Osteocyte (in vitro differentiated cells): ENCODE measurements around the gene ZNF215. TPM values are rescaled to one million over a fixed set of nuclear protein-coding genes. Genes with fewer than 3 reads are reported as not detected.

ENCODE experiments used
- DNase-seq: peaks from one replicate; pipeline ENCODE4 v3.0.0; 2021; ENCODE audit warnings: mixed read lengths; ENCODE audit not compliant: unreplicated experiment; ENCODE audit errors: extremely low spot score
- H3K27ac Mint-ChIP-seq: one replicate; pipeline ENCODE4 v1.8.0; 2021; ENCODE audit warnings: mild to moderate bottlenecking, mixed read lengths; ENCODE audit not compliant: unreplicated experiment
- H3K27me3 Mint-ChIP-seq: one replicate; pipeline ENCODE4 v1.8.0; 2021; ENCODE audit warnings: mixed read lengths; ENCODE audit not compliant: unreplicated experiment
- H3K36me3 Mint-ChIP-seq: one replicate; pipeline ENCODE4 v1.8.0; 2021; ENCODE audit warnings: mixed read lengths; ENCODE audit not compliant: unreplicated experiment
- H3K4me1 Mint-ChIP-seq: one replicate; pipeline ENCODE4 v1.8.0; 2021; ENCODE audit warnings: mixed read lengths; ENCODE audit not compliant: unreplicated experiment
- H3K4me3 Mint-ChIP-seq: one replicate; pipeline ENCODE4 v1.8.0; 2021; ENCODE audit warnings: mild to moderate bottlenecking, moderate library complexity, mixed read lengths; ENCODE audit not compliant: unreplicated experiment
- H3K9me3 Mint-ChIP-seq: one replicate; pipeline ENCODE4 v1.8.0; 2021; ENCODE audit warnings: mixed read lengths; ENCODE audit not compliant: unreplicated experiment
- total RNA-seq: library from RNA; stranded (reverse); gene quantifications from 2 replicates; pipeline ENCODE4 v1.2.1, GENCODE V29; 2021
- TF ChIP-seq, protein P1 (sequence below): fragments of 200-600 bp; sonication (generic); IDR thresholded peaks from 2 replicates; pipeline ENCODE4 v1.5.0; 2021; ENCODE audit warnings: antibody characterized with exemption, mild to moderate bottlenecking, moderate library complexity

ZNF215 gene
- total RNA-seq, 1 donor from 2014 or later, result 2.7 TPM

DNA sequence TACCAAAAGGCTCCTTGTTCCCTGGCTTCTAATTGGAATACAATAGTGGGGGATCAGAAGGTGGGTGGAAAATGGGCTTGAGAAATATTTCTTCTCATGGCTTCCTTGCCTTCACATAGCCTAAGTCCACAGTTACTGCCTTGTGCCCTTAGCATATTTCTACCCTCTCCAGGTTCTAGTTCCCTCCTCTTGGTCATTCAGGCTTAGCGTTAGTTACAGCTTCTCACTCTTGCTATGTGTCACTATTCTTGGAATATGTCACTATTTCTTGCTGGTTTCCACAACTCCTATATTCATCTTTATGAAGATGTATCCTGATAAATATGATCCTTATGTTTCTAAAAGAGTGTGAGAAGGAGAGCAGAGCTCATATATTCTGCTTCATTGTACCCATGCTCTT, 36.4 kb upstream of the ZNF215 start:
- H3K27me3 Mint-ChIP-seq, result peaks cover 10% of the 10 kb centered on the region
- no peaks in the 10 kb centered on the region for H3K4me1 Mint-ChIP-seq
- TF ChIP-seq, protein P1, sequence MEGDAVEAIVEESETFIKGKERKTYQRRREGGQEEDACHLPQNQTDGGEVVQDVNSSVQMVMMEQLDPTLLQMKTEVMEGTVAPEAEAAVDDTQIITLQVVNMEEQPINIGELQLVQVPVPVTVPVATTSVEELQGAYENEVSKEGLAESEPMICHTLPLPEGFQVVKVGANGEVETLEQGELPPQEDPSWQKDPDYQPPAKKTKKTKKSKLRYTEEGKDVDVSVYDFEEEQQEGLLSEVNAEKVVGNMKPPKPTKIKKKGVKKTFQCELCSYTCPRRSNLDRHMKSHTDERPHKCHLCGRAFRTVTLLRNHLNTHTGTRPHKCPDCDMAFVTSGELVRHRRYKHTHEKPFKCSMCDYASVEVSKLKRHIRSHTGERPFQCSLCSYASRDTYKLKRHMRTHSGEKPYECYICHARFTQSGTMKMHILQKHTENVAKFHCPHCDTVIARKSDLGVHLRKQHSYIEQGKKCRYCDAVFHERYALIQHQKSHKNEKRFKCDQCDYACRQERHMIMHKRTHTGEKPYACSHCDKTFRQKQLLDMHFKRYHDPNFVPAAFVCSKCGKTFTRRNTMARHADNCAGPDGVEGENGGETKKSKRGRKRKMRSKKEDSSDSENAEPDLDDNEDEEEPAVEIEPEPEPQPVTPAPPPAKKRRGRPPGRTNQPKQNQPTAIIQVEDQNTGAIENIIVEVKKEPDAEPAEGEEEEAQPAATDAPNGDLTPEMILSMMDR, result no peak
- no peak overlapping the region for H3K27ac Mint-ChIP-seq
- no peaks in the 10 kb centered on the region for H3K9me3 Mint-ChIP-seq
- DNase-seq, result no peak
- H3K4me3 Mint-ChIP-seq, result no peak overlapping the region
- no peaks in the 10 kb centered on the region for H3K36me3 Mint-ChIP-seq

DNA sequence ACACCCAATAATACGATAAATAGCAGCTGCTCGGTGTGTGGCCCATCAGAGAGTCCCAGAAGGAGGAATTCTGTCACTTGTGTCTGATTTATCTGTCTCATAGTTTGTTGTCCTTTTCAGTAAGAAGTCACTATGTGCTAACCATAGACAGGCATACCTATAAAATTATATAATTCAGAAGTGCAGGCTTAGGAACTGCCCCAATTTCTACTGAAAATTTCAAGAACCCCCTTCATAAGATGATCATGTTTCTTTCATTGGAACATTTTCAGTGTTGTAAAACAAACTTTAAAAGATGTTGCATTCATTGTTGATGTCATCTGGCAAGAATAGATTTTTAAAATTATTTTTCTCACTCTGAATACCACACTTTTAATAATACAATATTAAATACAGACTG, 33.8 kb upstream of the ZNF215 start, which contains the start of gene OR2D2:
OR2D2 (minus strand) TSS at position 101 of the 400 bp plus-strand sequence; CDS start at position 101, 0 bp downstream.
- DNase-seq, result no peak
- H3K36me3 Mint-ChIP-seq, result no peaks in the 10 kb centered on the region
- no peaks in the 10 kb centered on the region for H3K9me3 Mint-ChIP-seq
- H3K27me3 Mint-ChIP-seq, result no peaks in the 10 kb centered on the region
- H3K27ac Mint-ChIP-seq, result no peak within 1 kb of the TSS
- H3K4me1 Mint-ChIP-seq, result no peaks in the 10 kb centered on the region
- no peak within 1 kb of the TSS for H3K4me3 Mint-ChIP-seq
- TF ChIP-seq, protein P1, result no peak

DNA sequence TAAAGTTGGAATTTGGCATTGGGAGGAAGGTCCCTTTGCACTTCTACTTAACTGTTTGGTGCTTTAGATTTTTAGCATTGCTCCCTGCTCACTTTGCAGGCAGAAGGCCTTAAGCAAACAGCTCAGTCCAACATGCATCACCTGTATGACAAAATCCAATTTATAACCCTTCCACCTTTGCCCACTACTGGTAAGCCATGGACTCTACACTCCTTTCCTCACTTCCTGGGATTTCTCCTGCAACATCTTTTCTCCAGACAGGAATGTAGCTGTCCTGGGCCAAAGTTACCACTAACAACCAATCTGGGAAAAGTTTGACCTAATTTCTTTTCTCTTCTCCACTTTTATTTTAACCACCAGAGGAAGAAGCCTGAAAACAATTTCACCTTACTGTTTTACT, 32.1 kb upstream of the ZNF215 start:
- no peak for DNase-seq
- TF ChIP-seq, protein P1, result no peak
- Mint-ChIP-seq H3K4me1 (no peaks in the 10 kb centered on the region), H3K9me3 (no peaks in the 10 kb centered on the region), H3K27ac (no peak overlapping the region), H3K36me3 (no peaks in the 10 kb centered on the region), H3K27me3 (peaks cover 4% of the 10 kb centered on the region), H3K4me3 (no peak overlapping the region)

DNA sequence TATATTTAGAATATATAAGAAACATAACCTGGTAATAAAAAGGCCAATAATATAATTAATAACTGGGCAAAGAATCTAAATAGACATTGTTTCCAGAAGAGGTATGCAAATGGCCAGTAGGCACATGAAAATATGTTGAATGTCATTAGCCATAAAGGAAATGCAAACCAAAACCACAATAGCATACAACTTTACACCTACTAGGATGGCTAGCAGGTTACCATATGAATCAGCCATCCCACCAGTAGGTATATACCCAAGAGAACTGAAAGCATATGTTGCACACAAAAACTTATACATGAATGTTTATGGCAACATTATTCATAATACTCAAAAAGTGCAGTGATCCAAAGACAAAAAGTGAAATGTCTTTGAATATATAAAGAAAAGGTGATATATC, 31.2 kb upstream of the ZNF215 start:
- no peak for DNase-seq
- TF ChIP-seq, protein P1, result no peak
- no peak overlapping the region for H3K4me3 Mint-ChIP-seq
- H3K9me3 Mint-ChIP-seq, result no peaks in the 10 kb centered on the region
- H3K36me3 Mint-ChIP-seq, result no peaks in the 10 kb centered on the region
- H3K4me1 Mint-ChIP-seq, result no peaks in the 10 kb centered on the region
- no peak overlapping the region for H3K27ac Mint-ChIP-seq
- H3K27me3 Mint-ChIP-seq, result peaks cover 4% of the 10 kb centered on the region

DNA sequence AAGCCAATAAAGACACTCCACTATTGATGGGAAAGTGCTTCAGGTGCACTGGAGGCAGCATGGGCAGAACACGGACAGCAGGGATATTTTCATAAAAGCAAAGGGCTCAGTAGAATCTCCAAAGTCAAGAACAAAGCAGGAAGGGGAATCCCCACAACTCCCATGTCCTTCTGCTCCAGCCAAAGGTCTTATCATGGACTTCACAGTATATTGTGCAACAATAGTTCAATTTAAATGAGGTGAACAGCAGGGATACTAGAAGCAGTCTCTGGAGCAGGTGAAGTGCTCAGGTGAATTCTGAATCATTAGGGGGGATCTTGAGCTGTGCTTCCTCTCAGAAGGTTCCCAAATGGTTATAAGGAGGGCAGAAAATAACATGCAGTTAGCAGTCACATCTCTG, 27.3 kb upstream of the ZNF215 start:
- Mint-ChIP-seq H3K4me3 (no peak overlapping the region), H3K9me3 (no peaks in the 10 kb centered on the region), H3K4me1 (no peaks in the 10 kb centered on the region), H3K36me3 (no peaks in the 10 kb centered on the region), H3K27ac (no peak overlapping the region), H3K27me3 (peaks cover 7% of the 10 kb centered on the region)
- TF ChIP-seq, protein P1, result no peak
- DNase-seq, result no peak
